OCI-LY3 (cell line): ENCODE results near the gene TMEM26.

Experiments used
- CTCF ChIP-seq: fragments of 200-600, 300-600 bp; sonication (generic); IDR thresholded peaks from 2 replicates; pipeline ENCODE4 v1.5.1; 2014; ENCODE audit warnings: antibody characterized with exemption, low read length, low read depth
- EZH2phosphoT487 ChIP-seq: fragments of 200-600 bp; shearing (Covaris generic); IDR thresholded peaks from 2 replicates; pipeline ENCODE4 v1.6.1; 2018; ENCODE audit warnings: antibody characterized with exemption, mixed run types, low read depth

- TF ChIP-seq CTCF: no peak
- no peak for TF ChIP-seq EZH2phosphoT487
These were observed 67.8 kb downstream of the TMEM26 start for GRCh38 chr10:61385231-61386001.
